Heart right ventricle (tissue), 16 donors: ENCODE results near the gene PLAGL2. TPM values are rescaled to one million over a fixed set of nuclear protein-coding genes. Genes with fewer than 3 reads are reported as not detected.

Experiments
- ATAC-seq, 8 donors: fragments of 200-7000 bp; cut with Tn5 transposase; one replicate each; pipeline ENCODE4 v1.9.1; 2020; ENCODE audit warnings: mild to moderate bottlenecking in 8 of 8, moderate library complexity in 8 of 8, moderate number of reproducible peaks in 1 of 8
- DNase-seq, 2 donors: peaks; one replicate each; pipeline ENCODE4 v3.0.0-alpha.2; 2020
- H3K27ac ChIP-seq, 10 donors: fragments of 200-600 bp; sonication (generic) in 2 of 10; one replicate each; pipeline versions ENCODE4 v1.5.0 to v1.8.0; 2020 to 2022; ENCODE audit warnings: mild to moderate bottlenecking in 3 of 10
- H3K27me3 ChIP-seq, 7 donors: fragments of 200-600 bp; one replicate each; pipeline ENCODE4 v1.8.0; 2021 to 2022; ENCODE audit warnings: mild to moderate bottlenecking in 2 of 7
- H3K36me3 ChIP-seq, 9 donors: fragments of 200-600 bp; sonication (generic) in 1 of 9; one replicate each; pipeline versions ENCODE4 v1.5.0 to v1.8.0; 2020 to 2022; ENCODE audit warnings: mild to moderate bottlenecking in 2 of 9
- H3K4me1 ChIP-seq, 9 donors: fragments of 200-600 bp; sonication (generic) in 1 of 9; one replicate each; pipeline versions ENCODE4 v1.5.0 to v1.8.0; 2020 to 2022; ENCODE audit warnings: mild to moderate bottlenecking in 4 of 9
- H3K4me3 ChIP-seq, 10 donors: fragments of 200-600 bp; sonication (generic) in 2 of 10; one replicate each; pipeline versions ENCODE4 v1.5.0 to v1.8.0; 2020 to 2022; ENCODE audit warnings: mild to moderate bottlenecking in 7 of 10, moderate library complexity in 2 of 10
- H3K9me3 ChIP-seq, 11 donors: fragments of 200-600 bp in 10 of 11; sonication (generic) in 2 of 11; one replicate each; pipeline versions ENCODE4 v1.5.0 to v1.8.0; 2013 to 2022; ENCODE audit warnings: mild to moderate bottlenecking in 2 of 11, control low read depth in 1 of 11, moderate library complexity in 1 of 11
- CTCF ChIP-seq, 9 donors: fragments of 200-600 bp; sonication (generic) in 2 of 9; IDR thresholded peaks; one replicate each; pipeline versions ENCODE4 v1.5.0 to v1.8.0; 2021 to 2022; ENCODE audit warnings: antibody characterized with exemption in 9 of 9, mild to moderate bottlenecking in 5 of 9, moderate library complexity in 1 of 9
- WGBS, 2 donors: extraction: QIAGEN DNeasy Blood & Tissue Kit; methylation state at CpG; one replicate each; pipeline ENCODE4 v1.1.7; 2013; ENCODE audit warnings: inconsistent platforms in 1 of 2; 5-methylcytosine and 5-hydroxymethylcytosine counted together
- intact Hi-C, 10 donors: fragments of 100-400 bp; cut with DNase I; formaldehyde crosslinking; loops; one replicate each; pipeline versions ENCODE4 v1.11.1 to v1.14.2; 2022
- polyA plus RNA-seq, 2 donors: library from polyadenylated mRNA; stranded (reverse); fragments of 200-250 nt; gene quantifications; one replicate each; pipeline ENCODE4 v1.2.3, GENCODE V29; 2013
- total RNA-seq, 10 donors: library from RNA; stranded (reverse); fragmentation: NEBNext Ultra II Directional in 3 of 10; extraction: Animal tissue kit (Norgen Biotek cat#: 25700) in 3 of 10; gene quantifications; one replicate each; pipeline versions ENCODE4 v1.2.1 to v1.2.4, GENCODE V29; 2021 to 2023
- donor health status: Arrhythmogenic right ventricular cardiomyopathy.
- donor health status: ischemic (EF 13 %, LVEDD 7.1; RV severe dilation, severe dysfunction).
- donor health status: healthy with polysubstance abuse.
- donor health status: DM: no; HTN: yes; CAD: no.
- donor health status: DM: no; HTN: no; CAD: no.
- donor health status: ischemic (EF 25% LVEDD 6.9; RV normal size, moderate dysfunction).
- donor health status: ischemic (EF 25% LVEDD 5.7; RV mildly dilated, moderate dysfunction).
- donor health status: healthy.
- donor health status: DM: yes; HTN: yes; CAD: no.
- donor health status: Ischemic cardiomyopathy.
- donor health status: ischemic (EF 35%, LVEDD 5.7; RV mildly dilated, moderate dysfunction).
- donor health status: nonischemic (EF 11% LVEDD 7.7; RV severe dilation, severe dysfunction).
- donor health status: DM: yes; HTN: yes; CAD: no.
- donor health status: PGD.
- donor health status: ischemic (EF 29% LVEDD 5.4; RV normal size, mild dysfunction).
- donor health status: nonischemic (EF 23%, LVEDD 6.1; RV moderate dilation, normal function).

PLAGL2 gene
- total and polyA plus RNA-seq, 12 donors = 1.7 to 12.3 (median 7.5) TPM

- H3K9me3 ChIP-seq = no peaks in the 10 kb centered on the region
- intact Hi-C loops = no loop called here
- WGBS, 2 donors = 93 to 94% methylated on average over 4 of the region's 4 CpGs
- H3K4me3 ChIP-seq = no peak overlapping the region
- no peak overlapping the region for H3K27ac ChIP-seq
- H3K36me3 ChIP-seq = peaks cover 0 to 53% (median 25%) of the 10 kb centered on the region in 9 donors
- ATAC-seq (no peak), DNase-seq (no peak)
- H3K27me3 ChIP-seq = no peaks in the 10 kb centered on the region
- peaks cover 0 to 19% (median 4%) of the 10 kb centered on the region in 9 donors for H3K4me1 ChIP-seq
- no peak for TF ChIP-seq CTCF (IDR thresholded peaks at IDR 0.05)
Observed at GRCh38 chr20:32167552-32167951, 40.0 kb downstream of the PLAGL2 start.

- no peaks in the 10 kb centered on the region for H3K27me3 ChIP-seq
- no peak overlapping the region for H3K4me3 ChIP-seq
- intact Hi-C loops = no loop called here
- no peak for TF ChIP-seq CTCF (IDR thresholded peaks at IDR 0.05)
- H3K36me3 ChIP-seq = peaks cover 0 to 68% (median 40%) of the 10 kb centered on the region in 9 donors
- H3K27ac ChIP-seq = peak overlapping the region in 1 of 10 donors; percentile 7
- ATAC-seq (peak in 2 of 8 donors; percentile 17 to 19), DNase-seq (no peak)
- H3K9me3 ChIP-seq = no peaks in the 10 kb centered on the region
- peaks cover 0 to 19% (median 4%) of the 10 kb centered on the region in 9 donors for H3K4me1 ChIP-seq
- WGBS, 2 donors = 78 to 81% methylated on average over 8 of the region's 8 CpGs
Observed at GRCh38 chr20:32165836-32166545, 41.6 kb downstream of the PLAGL2 start.

- Histone ChIP-seq H3K36me3 (peaks cover 0 to 77% (median 45%) of the 10 kb centered on the region in 9 donors), H3K4me1 (peaks cover 0 to 19% (median 4%) of the 10 kb centered on the region in 9 donors), H3K4me3 (no peak overlapping the region), H3K27me3 (no peaks in the 10 kb centered on the region), H3K27ac (peak overlapping the region in 1 of 10 donors; percentile 7), H3K9me3 (no peaks in the 10 kb centered on the region)
- intact Hi-C loops = no loop called here
- peak in 1 of 2 donors; percentile 28 for DNase-seq
- WGBS, 2 donors = 65 to 66% methylated on average over 21 of the region's 21 CpGs
- no peak for TF ChIP-seq CTCF (IDR thresholded peaks at IDR 0.05)
- peak in 7 of 8 donors; percentile 19 to 67 (median 36) for ATAC-seq
Observed at GRCh38 chr20:32164984-32165735, 42.4 kb downstream of the PLAGL2 start.

GRCh38 chr20:32163951-32164350 lies 43.6 kb downstream of the PLAGL2 start:
- peaks cover 0 to 89% (median 58%) of the 10 kb centered on the region in 9 donors for H3K36me3 ChIP-seq
- no peak overlapping the region for H3K4me3 ChIP-seq
- H3K4me1 ChIP-seq = peaks cover 0 to 11% (median 3%) of the 10 kb centered on the region in 9 donors
- WGBS, 2 donors = 75 to 84% methylated on average over 5 of the region's 5 CpGs
- no peaks in the 10 kb centered on the region for H3K27me3 ChIP-seq
- ATAC-seq (no peak), DNase-seq (no peak)
- H3K9me3 ChIP-seq = no peaks in the 10 kb centered on the region
- intact Hi-C loops = no loop called here
- no peak for TF ChIP-seq CTCF (IDR thresholded peaks at IDR 0.05)
- no peak overlapping the region for H3K27ac ChIP-seq
